IMR-90 (cell line): ENCODE data around the gene UBR4. TPM values are rescaled to one million over a fixed set of nuclear protein-coding genes. Genes with fewer than 3 reads are reported as not detected.

Source experiments
- ATAC-seq: fragments of 200-7000 bp; cut with Tn5 transposase; 2 replicates; pipeline ENCODE4 v1.9.1; 2020; ENCODE audit warnings: low read depth, mild to moderate bottlenecking, moderate library complexity
- BruUV-seq: library from RNA; stranded (reverse); fragments of 400-500 nt; replicated peaks from 2 replicates; lab custom pipeline; 2021; lab: Mats Ljungman, UMichigan
- CTCF ChIA-PET: fragments of 300-600 bp; formaldehyde crosslinking; extraction: SDS; loops from one replicate; lab custom pipeline; 2021; ENCODE audit warnings: antibody characterized with exemption; lab: Yijun Ruan, JAX
- POLR2A ChIA-PET: fragments of 300-600 bp; sonication (Branson Sonifier 250); formaldehyde crosslinking; loops from one replicate; lab custom pipeline; 2022; ENCODE audit warnings: antibody characterized with exemption; ENCODE audit not compliant: unreplicated experiment; lab: Charles Lee
- DNase-seq: peaks from one replicate; pipeline ENCODE4 v3.0.0; 2013
- H2AFZ ChIP-seq: replicated peaks from 2 replicates; pipeline ENCODE3; 2013; ENCODE audit warnings: low read length, mild to moderate bottlenecking; ENCODE audit not compliant: poor library complexity
- H2AK5ac ChIP-seq: 2 replicates; pipeline ENCODE4 v1.6.1; 2013; ENCODE audit warnings: low read depth, low read length, inconsistent platforms
- H2AK9ac ChIP-seq: replicated peaks from 2 replicates; pipeline ENCODE3; 2013; ENCODE audit warnings: mild to moderate bottlenecking, low read depth, low read length, moderate library complexity; ENCODE audit not compliant: poor library complexity
- H2BK120ac ChIP-seq: 2 replicates; pipeline ENCODE4 v1.6.1; 2013; ENCODE audit warnings: low read depth, low read length, inconsistent platforms
- H2BK15ac ChIP-seq: 3 replicates; pipeline ENCODE4 v1.6.1; 2013; ENCODE audit warnings: low read depth, low read length, inconsistent platforms
- H2BK20ac ChIP-seq: 2 replicates; pipeline ENCODE4 v1.6.1; 2013; ENCODE audit warnings: low read depth, mild to moderate bottlenecking, inconsistent platforms, low read length, moderate library complexity
- H2BK5ac ChIP-seq: 2 replicates; pipeline ENCODE4 v1.6.1; 2013; ENCODE audit warnings: mild to moderate bottlenecking, low read depth, low read length, inconsistent platforms; ENCODE audit not compliant: poor library complexity, severe bottlenecking
- H3K14ac ChIP-seq: replicated peaks from 2 replicates; pipeline ENCODE4 v1.6.1; 2013; ENCODE audit warnings: low read depth, low read length, inconsistent platforms
- H3K18ac ChIP-seq: 2 replicates; pipeline ENCODE4 v1.6.1; 2013; ENCODE audit warnings: low read depth, low read length, control low read depth
- H3K23ac ChIP-seq: 2 replicates; pipeline ENCODE4 v1.6.1; 2013; ENCODE audit warnings: low read depth, low read length, inconsistent platforms
- H3K27ac ChIP-seq: 2 replicates; pipeline ENCODE4 v1.5.1; 2013; ENCODE audit warnings: mild to moderate bottlenecking, control low read depth, low read length; ENCODE audit not compliant: insufficient read depth
- H3K27me3 ChIP-seq: 2 replicates; pipeline ENCODE4 v1.6.1; 2013; ENCODE audit warnings: low read length; ENCODE audit not compliant: control insufficient read depth, insufficient read depth
- H3K36me3 ChIP-seq: 2 replicates; pipeline ENCODE4 v1.6.1; 2013; ENCODE audit warnings: low read length, mixed read lengths; ENCODE audit not compliant: control insufficient read depth, insufficient read depth
- H3K4ac ChIP-seq: 2 replicates; pipeline ENCODE4 v1.6.1; 2013; ENCODE audit warnings: low read depth, low read length, inconsistent platforms
- H3K4me1 ChIP-seq: 2 replicates; pipeline ENCODE4 v1.6.1; 2013; ENCODE audit warnings: low read length, mixed read lengths; ENCODE audit not compliant: control insufficient read depth, insufficient read depth
- H3K4me2 ChIP-seq: 2 replicates; pipeline ENCODE4 v1.6.1; 2013; ENCODE audit warnings: low read depth, mild to moderate bottlenecking, control low read depth, low read length, moderate library complexity
- H3K4me3 ChIP-seq: 2 replicates; pipeline ENCODE4 v1.5.1; 2013; ENCODE audit warnings: low read depth, mild to moderate bottlenecking, control low read depth, low read length, moderate library complexity; ENCODE audit not compliant: insufficient read depth
- H3K56ac ChIP-seq: 2 replicates; pipeline ENCODE4 v1.6.1; 2013; ENCODE audit warnings: low read length, inconsistent platforms; ENCODE audit not compliant: insufficient read depth; ENCODE audit errors: extremely low read depth
- H3K79me1 ChIP-seq, 2 experiments: 2 replicates each; pipeline ENCODE4 v1.6.1; 2013; ENCODE audit warnings: low read length in 2 of 2, inconsistent platforms in 1 of 2, low read depth in 1 of 2
- H3K9ac ChIP-seq: 2 replicates; pipeline ENCODE4 v1.6.1; 2013; ENCODE audit warnings: low read depth, low read length, control low read depth
- H3K9me1 ChIP-seq: 2 replicates; pipeline ENCODE4 v1.6.1; 2013; ENCODE audit warnings: low read length, inconsistent platforms; ENCODE audit not compliant: insufficient read depth
- H3K9me3 ChIP-seq: 2 replicates; pipeline ENCODE4 v1.6.1; 2013; ENCODE audit warnings: low read length; ENCODE audit not compliant: control insufficient read depth, insufficient read depth
- H4K20me1 ChIP-seq: 2 replicates; pipeline ENCODE4 v1.6.1; 2013; ENCODE audit warnings: low read length, inconsistent platforms; ENCODE audit not compliant: insufficient read depth
- H4K5ac ChIP-seq: 2 replicates; pipeline ENCODE4 v1.6.1; 2013; ENCODE audit warnings: mild to moderate bottlenecking, low read depth, low read length, control low read depth
- H4K8ac ChIP-seq, 2 experiments: 2 replicates each; pipeline ENCODE4 v1.6.1; 2013; ENCODE audit warnings: low read depth in 2 of 2, low read length in 2 of 2, control low read depth in 1 of 2, inconsistent platforms in 1 of 2
- H4K91ac ChIP-seq: 2 replicates; pipeline ENCODE4 v1.6.1; 2013; ENCODE audit warnings: low read depth, low read length, inconsistent platforms; ENCODE audit not compliant: insufficient read depth
- BHLHE40 ChIP-seq: fragments of 150-350 bp; IDR thresholded peaks from 2 replicates; pipeline ENCODE4 v1.6.1; 2016; ENCODE audit warnings: mild to moderate bottlenecking, low read depth, low read length
- CEBPB ChIP-seq: IDR thresholded peaks from 2 replicates; pipeline ENCODE4 v1.6.1; 2012; ENCODE audit warnings: low read depth, low read length, improper control_type of control experiment
- CHD1 ChIP-seq: IDR thresholded peaks from 2 replicates; pipeline ENCODE4 v1.6.1; 2012; ENCODE audit warnings: low read depth, low read length, improper control_type of control experiment
- FOS ChIP-seq: fragments of 150-350 bp; IDR thresholded peaks from 2 replicates; pipeline ENCODE4 v1.6.1; 2016; ENCODE audit warnings: low read depth, low read length
- MAFK ChIP-seq: IDR thresholded peaks from 2 replicates; pipeline ENCODE4 v1.6.1; 2012; ENCODE audit warnings: low read depth, low read length, improper control_type of control experiment
- MAZ ChIP-seq: IDR thresholded peaks from 2 replicates; pipeline ENCODE4 v1.6.1; 2012; ENCODE audit warnings: low read depth, mild to moderate bottlenecking, low read length, improper control_type of control experiment, moderate library complexity, borderline replicate concordance
- MXI1 ChIP-seq: IDR thresholded peaks from 2 replicates; pipeline ENCODE4 v1.6.1; 2012; ENCODE audit warnings: low read depth, mild to moderate bottlenecking, low read length, moderate library complexity, borderline replicate concordance
- NFE2L2 ChIP-seq: fragments of 150-350 bp; IDR thresholded peaks from 2 replicates; pipeline ENCODE4 v1.6.1; 2016; ENCODE audit warnings: low read depth, mild to moderate bottlenecking, low read length
- POLR2A ChIP-seq: IDR thresholded peaks from 2 replicates; pipeline ENCODE4 v1.6.1; 2012; ENCODE audit warnings: mild to moderate bottlenecking, low read depth, low read length
- RAD21 ChIP-seq: IDR thresholded peaks from 2 replicates; pipeline ENCODE4 v1.6.1; 2012; ENCODE audit warnings: low read length, improper control_type of control experiment
- RCOR1 ChIP-seq: IDR thresholded peaks from 2 replicates; pipeline ENCODE4 v1.6.1; 2012; ENCODE audit warnings: mild to moderate bottlenecking, low read length, improper control_type of control experiment; ENCODE audit not compliant: insufficient replicate concordance
- RFX5 ChIP-seq: IDR thresholded peaks from 2 replicates; pipeline ENCODE4 v1.8.0; 2012; ENCODE audit warnings: low read depth, mild to moderate bottlenecking, low read length, moderate library complexity
- SMC3 ChIP-seq: fragments of 150-350 bp; IDR thresholded peaks from 2 replicates; pipeline ENCODE4 v1.6.1; 2016; ENCODE audit warnings: low read depth, mild to moderate bottlenecking, antibody characterized with exemption, low read length, moderate library complexity
- WGBS, 2 experiments: methylation state at CpG; one replicate each; pipeline versions ENCODE4 v1.1.5 to v1.1.7; 2013; ENCODE audit warnings: missing lambda C conversion rate in 2 of 2; ENCODE audit not compliant: insufficient read length in 1 of 2; ENCODE audit errors: extremely low coverage in 2 of 2; 5-methylcytosine and 5-hydroxymethylcytosine counted together
- dilution Hi-C: fragments of 300-500 bp; cut with HindIII; formaldehyde crosslinking; loops from one replicate; pipeline ENCODE4 v1.14.3; 2018; ENCODE audit warnings: low sequenced_read_pairs; ENCODE audit not compliant: unreplicated experiment
- in situ Hi-C: fragments of 300-500 bp; cut with MboI; formaldehyde crosslinking; loops from 3 replicates; pipeline ENCODE4 v1.14.3; 2019; ENCODE audit warnings: low sequenced_read_pairs, inconsistent platforms, mixed read lengths
- intact Hi-C: fragments of 100-400 bp; cut with micrococcal nuclease; formaldehyde crosslinking; loops from 2 replicates; pipeline ENCODE4 v1.10.0; 2022
- polyA plus RNA-seq, 3 experiments: library from polyadenylated mRNA; depleted of rRNA; stranded (reverse); fragments of >200 nt; gene quantifications; 2 replicates each; pipeline ENCODE4 v1.2.3, GENCODE V29; 2012; ENCODE audit warnings: low replicate concordance in 1 of 3
- total RNA-seq: library from RNA; depleted of rRNA; stranded (reverse); fragments of >200 nt; gene quantifications from 2 replicates; pipeline ENCODE4 v1.2.3, GENCODE V29; 2012
- TF ChIP-seq, protein P1 (sequence below): fragments of 150-350 bp; IDR thresholded peaks from 2 replicates; pipeline ENCODE4 v1.6.1; 2017; ENCODE audit warnings: mild to moderate bottlenecking, antibody characterized with exemption, low read length, low read depth
- TF ChIP-seq, protein P2 (sequence below): conservative IDR thresholded peaks from 2 replicates; pipeline ENCODE4 v1.5.1; 2012; ENCODE audit warnings: mild to moderate bottlenecking, low read depth, low read length, improper control_type of control experiment
- TF ChIP-seq, protein P3 (sequence below): fragments of 150-350 bp; IDR thresholded peaks from 2 replicates; pipeline ENCODE4 v1.6.1; 2016; ENCODE audit warnings: low read depth, mild to moderate bottlenecking, low read length, moderate library complexity, borderline replicate concordance

The UBR4 gene
- total and polyA plus RNA-seq, 2 of the 4 experiments (the other 2 are of a cell fraction), result 87.8 to 121 TPM

DNA sequence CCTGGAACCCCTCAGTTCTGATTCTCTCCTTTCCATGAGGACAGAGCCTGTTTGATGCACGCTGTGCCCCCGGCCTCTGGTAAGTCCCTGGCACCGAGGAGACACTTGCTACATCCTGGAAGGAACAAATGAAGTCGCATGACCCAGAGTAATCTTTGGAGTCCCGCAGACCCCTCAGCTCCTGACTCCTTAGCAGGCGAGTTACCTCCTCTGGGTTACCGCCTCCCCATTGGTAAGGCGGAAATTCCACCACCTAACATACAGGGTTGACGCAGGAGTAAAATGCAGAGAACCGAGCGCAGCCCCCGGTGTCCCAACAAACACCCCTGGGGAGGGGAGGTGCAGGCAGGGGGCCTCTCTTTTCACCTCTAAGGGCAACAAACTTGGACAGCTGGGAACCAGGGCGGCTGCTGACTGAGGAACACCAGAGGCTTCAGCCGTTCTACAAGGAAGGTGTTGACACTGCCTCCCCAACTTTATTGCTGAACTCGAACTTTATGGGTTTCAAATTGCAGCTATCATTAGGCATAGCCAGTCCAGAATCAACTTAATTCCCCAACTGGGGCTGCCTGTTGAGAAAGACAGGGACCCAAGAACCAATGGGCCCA lies 138.3 kb downstream of the UBR4 start:
- Histone ChIP-seq H3K4ac (no peak overlapping the region), H2AK9ac (no peak overlapping the region), H3K9me1 (no peaks in the 10 kb centered on the region), H3K79me1 (peaks cover 0 to 3% of the 10 kb centered on the region in 2 experiments; a peak in 3 of 4 replicates), H3K36me3 (peaks cover 43% of the 10 kb centered on the region), H2BK20ac (no peak overlapping the region), H4K20me1 (no peaks in the 10 kb centered on the region; the same call in none of the 2 replicates), H2BK5ac (no peak overlapping the region), H3K56ac (no peak overlapping the region), H3K4me2 (no peak overlapping the region), H3K14ac (no peak overlapping the region), H2AFZ (no peak overlapping the region), H4K5ac (no peak overlapping the region), H2BK15ac (no peak overlapping the region), H3K23ac (no peak overlapping the region), H2AK5ac (no peak overlapping the region), H3K9me3 (no peaks in the 10 kb centered on the region), H3K9ac (no peak overlapping the region), H4K8ac (no peak overlapping the region), H3K4me1 (no peaks in the 10 kb centered on the region; the same call in 1 of the 2 replicates), H3K27ac (no peak overlapping the region), H2BK120ac (no peak overlapping the region), H3K4me3 (no peak overlapping the region), H3K18ac (no peak overlapping the region), H4K91ac (no peak overlapping the region), H3K27me3 (no peaks in the 10 kb centered on the region)
- CTCF ChIA-PET, result interaction anchor here (0.5 to 0.6 kb wide), 2 partner anchors 24 to 158 kb away, joined by 4 to 7 read pairs; no protein-coding TSS in a partner anchor
- DNase-seq (no peak), ATAC-seq (no peak)
- dilution Hi-C loops (no loop called here), intact Hi-C loops (loop anchor here (5.0 kb wide), 1 partner anchor 119 kb away; no protein-coding TSS in a partner anchor), in situ Hi-C loops (no loop called here)
- 60% methylated on average over 5 of the region's 15 CpGs; no CpG with 5 or more reads in 1 of the 2 experiments for WGBS, 2 experiments
- no TSS peak for BruUV-seq
- POLR2A ChIA-PET, result no interaction called here
- no peak for TF ChIP-seq RAD21
- TF ChIP-seq, protein P1, sequence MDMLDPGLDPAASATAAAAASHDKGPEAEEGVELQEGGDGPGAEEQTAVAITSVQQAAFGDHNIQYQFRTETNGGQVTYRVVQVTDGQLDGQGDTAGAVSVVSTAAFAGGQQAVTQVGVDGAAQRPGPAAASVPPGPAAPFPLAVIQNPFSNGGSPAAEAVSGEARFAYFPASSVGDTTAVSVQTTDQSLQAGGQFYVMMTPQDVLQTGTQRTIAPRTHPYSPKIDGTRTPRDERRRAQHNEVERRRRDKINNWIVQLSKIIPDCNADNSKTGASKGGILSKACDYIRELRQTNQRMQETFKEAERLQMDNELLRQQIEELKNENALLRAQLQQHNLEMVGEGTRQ, result no peak
- TF ChIP-seq MAFK, result no peak
- no peak for TF ChIP-seq FOS
- TF ChIP-seq MXI1, result no peak
- TF ChIP-seq MAZ, result no peak
- TF ChIP-seq CEBPB, result no peak
- TF ChIP-seq, protein P2, sequence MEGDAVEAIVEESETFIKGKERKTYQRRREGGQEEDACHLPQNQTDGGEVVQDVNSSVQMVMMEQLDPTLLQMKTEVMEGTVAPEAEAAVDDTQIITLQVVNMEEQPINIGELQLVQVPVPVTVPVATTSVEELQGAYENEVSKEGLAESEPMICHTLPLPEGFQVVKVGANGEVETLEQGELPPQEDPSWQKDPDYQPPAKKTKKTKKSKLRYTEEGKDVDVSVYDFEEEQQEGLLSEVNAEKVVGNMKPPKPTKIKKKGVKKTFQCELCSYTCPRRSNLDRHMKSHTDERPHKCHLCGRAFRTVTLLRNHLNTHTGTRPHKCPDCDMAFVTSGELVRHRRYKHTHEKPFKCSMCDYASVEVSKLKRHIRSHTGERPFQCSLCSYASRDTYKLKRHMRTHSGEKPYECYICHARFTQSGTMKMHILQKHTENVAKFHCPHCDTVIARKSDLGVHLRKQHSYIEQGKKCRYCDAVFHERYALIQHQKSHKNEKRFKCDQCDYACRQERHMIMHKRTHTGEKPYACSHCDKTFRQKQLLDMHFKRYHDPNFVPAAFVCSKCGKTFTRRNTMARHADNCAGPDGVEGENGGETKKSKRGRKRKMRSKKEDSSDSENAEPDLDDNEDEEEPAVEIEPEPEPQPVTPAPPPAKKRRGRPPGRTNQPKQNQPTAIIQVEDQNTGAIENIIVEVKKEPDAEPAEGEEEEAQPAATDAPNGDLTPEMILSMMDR, result no peak
- no peak for TF ChIP-seq POLR2A
- TF ChIP-seq, protein P3, sequence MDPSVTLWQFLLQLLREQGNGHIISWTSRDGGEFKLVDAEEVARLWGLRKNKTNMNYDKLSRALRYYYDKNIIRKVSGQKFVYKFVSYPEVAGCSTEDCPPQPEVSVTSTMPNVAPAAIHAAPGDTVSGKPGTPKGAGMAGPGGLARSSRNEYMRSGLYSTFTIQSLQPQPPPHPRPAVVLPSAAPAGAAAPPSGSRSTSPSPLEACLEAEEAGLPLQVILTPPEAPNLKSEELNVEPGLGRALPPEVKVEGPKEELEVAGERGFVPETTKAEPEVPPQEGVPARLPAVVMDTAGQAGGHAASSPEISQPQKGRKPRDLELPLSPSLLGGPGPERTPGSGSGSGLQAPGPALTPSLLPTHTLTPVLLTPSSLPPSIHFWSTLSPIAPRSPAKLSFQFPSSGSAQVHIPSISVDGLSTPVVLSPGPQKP, result no peak
- no peak for TF ChIP-seq RCOR1
- TF ChIP-seq SMC3, result no peak
- no peak for TF ChIP-seq RFX5
- no peak for TF ChIP-seq CHD1
- TF ChIP-seq NFE2L2, result no peak
- no peak for TF ChIP-seq BHLHE40
